T-helper 9 cell (primary cell): ENCODE data around the gene KCTD16.

ENCODE experiments used
- DNase-seq: peaks from one replicate; pipeline ENCODE4 v3.0.0-alpha.2; 2020

KCTD16 gene

DNA sequence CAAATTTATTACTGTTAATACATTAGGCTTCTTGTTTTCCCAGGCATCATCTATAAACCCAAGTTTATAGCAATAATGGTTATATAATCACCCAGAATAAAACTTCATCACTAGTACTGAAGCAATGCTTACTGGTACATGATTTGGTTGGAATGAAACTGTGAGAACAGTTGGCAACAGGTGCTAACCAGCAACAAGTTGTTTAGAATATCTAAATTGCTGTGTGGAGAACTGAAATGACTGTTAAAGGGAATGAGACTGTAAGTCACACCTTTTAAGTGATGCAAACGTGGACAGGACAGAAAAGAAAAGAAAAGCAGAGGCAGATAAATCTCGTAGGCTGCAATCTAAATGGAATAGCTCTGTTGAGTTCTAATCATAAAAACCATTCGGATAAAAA lies 2.7 kb upstream of the KCTD16 start:
- no peak for DNase-seq

DNA sequence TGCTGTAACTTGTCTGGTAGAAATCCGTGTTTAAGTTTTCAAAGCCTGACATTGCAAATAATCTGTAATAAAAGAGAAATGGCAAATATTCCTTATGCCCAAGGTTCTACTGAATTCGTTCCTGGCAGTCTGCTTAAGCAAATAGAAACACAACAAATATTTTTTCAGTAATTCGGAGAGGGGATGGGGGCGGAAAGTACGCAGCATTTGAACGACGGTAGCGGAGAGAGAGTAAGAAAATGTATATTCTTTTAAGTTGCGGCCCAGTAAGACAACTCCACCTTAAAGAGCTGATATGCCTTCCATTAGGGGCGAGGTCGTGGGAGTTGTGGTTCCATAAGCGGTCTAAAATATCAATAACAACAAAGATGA lies 783 bp upstream of the KCTD16 start:
- DNase-seq, result no peak

DNA sequence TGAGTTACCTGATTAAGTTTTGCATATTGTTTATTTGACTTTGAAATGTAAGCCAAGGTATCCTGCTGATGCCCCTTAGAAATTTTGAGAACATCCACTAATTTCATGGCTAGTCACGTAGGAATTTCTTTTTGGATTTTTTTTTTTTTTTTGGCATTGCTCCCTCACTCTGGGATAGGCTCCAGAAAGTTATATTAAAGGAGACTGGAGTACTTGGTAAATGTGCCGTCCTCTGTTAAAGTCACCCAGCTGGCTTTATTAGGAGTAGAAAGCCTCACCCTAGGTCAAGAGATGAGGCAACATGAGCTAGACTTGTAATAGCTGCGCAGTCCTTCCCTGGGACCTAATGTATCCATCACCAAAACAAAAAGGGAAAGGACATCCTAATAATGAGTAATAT lies 3.1 kb downstream of the KCTD16 start:
- DNase-seq, result no peak

DNA sequence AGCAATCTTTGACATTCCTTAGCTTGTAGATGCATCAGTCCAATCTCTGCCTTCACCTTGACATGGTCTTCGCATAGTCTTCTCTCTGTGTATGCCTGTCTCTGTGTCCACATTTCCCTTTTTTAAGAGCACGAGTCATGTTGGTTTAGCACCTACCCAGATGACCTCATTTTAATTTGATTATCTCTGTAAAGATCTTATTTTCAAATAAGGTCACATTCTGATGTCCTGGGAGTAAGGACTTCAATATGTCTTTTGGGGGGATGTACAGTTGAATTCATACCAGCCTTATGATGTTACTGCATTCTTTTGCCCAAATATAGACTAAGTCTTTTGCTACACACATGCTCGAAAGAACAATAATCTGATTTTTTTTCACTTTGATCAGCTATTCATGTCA lies 6.9 kb downstream of the KCTD16 start:
- no peak for DNase-seq

DNA sequence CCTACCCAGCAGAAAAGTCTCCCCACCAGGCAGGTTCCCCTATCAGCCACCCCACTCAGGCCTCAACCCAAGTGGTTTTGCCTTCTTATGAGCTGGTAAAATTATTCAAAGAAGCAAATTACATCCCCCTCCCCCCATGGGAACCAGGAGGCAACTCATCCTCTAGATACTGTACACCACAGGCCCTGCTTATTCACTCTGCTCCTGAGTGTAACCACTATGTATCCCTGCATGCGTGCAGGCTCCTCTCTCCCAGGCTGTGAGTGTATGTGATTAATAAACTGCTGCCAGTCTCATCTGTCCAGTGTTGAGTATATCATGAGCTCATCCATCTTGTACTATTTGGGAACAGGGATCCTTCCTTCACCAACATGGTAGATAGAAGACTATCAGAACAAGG lies 8.6 kb downstream of the KCTD16 start:
- no peak for DNase-seq

DNA sequence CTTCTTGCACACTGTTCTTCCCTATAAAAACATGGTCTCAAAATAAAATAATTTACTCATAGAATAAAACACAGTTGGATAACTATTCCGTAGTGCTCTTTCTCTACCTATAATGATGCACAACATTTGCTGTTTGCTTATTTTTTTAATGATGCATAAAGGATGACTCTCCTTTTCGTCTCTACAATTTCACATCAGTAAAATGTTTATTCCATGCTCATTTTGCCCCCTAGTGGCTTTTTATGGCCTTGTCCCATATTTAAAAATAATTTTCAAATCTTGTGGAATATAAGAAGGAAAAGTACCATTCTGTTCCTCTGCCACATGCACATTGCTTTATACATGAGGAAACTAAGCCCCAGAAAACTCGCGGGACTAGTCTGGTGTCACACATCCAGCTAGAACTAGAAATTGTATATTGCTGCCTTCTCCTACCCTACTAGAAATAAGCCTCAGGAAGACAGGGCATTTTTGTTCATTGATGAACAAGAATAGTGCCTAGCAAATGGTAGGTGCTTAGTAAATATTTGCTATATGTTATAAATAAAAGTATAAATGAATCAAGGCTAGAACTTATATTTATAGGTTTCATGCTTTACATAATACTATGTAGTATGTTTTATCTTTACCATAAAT lies 12.7 kb downstream of the KCTD16 start:
- DNase-seq, result no peak

DNA sequence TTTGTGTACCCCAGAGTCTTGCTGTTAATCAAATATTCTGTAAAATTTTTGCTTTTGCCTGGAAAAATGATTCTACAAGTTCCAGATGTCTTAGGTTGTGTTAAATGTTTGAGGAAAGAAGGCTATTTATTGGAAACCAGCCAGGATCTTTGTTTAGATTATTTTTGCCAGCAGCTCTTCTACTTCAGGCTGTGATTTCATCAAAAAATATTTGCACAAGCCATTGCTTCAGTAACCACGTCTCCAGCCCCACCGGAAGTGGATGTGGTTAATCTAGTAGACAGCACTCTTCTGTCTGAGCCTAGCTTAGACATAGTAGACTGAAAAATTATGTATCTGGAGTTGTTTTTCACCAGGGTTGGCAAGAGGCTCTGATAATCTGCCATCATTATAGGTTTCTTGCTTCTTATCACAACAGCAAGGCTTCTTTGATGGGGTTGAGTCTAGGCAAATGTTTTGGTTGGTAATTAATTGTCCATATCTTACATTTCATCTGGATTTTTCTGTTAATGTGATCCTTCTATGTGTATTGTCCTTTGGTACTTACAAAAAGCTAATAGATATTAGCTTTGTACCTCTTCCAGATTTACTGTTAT lies 17.1 kb downstream of the KCTD16 start:
- DNase-seq, result peak; percentile 73

DNA sequence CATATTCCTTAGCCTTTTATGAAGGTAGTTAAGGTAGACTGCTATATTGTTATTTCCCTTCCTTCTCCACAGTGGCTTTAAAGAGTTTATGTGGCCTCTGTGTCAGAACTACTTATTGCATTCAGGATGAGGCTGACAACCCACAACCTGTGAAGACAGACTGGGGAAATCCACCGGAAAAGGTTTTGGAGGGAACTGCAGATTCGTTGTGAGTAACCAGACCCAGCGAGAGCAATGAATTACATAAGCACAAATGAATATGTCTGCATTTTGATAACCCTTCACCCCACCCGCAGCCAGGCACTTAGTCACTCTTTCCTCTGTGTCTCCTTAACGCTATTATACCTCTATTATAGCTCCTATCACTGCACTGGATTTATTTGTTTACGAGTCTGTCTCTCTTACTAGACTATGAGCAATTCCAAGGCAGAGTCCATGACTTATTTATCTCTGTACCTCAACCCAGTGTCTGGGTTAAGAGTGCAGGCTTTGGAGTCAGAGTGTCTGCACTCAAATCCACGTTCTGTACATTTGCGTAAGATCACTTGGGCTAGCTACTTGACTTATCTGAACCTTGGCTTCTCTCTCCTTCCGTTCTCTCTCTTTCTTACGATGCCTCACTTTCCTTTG lies 19.2 kb downstream of the KCTD16 start:
- peak; percentile 66 for DNase-seq

DNA sequence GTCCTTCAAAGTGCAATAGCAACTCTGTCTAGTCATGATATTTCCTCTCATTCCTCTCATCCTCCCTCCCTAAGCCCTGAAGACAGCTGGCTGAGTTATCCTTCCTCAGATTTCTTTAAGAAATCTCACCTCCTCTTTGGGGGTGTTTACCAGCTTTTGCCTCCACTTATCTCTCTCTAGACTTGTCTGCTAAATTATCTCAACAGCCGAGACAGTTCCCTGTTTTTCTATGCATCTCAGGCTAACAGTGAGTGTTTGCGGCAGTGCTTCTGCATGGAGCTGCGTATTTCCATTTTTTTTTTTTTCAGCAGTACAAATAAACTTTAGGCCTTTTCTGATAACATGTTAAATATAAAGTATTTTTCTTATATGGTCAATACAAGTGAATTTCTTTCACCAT lies 20.9 kb downstream of the KCTD16 start:
- no peak for DNase-seq

DNA sequence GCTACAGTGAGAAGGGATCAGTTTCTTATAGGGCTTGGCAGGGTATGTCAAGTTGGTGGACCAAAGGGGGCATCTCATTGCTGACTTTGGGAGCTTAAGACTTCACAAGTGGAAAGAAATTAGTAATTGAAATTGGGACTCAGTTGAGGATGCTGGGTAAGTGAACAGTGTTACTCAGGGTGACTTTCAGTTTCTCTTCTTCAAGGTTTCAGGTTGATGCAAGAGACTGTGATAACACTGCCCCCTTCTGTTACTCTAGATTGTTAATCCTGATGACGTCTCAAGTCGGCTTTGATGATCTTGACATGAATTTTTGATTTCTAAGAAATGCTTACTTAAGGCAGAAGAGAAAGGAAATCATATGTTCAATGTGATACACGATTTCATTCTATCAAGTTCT lies 21.3 kb downstream of the KCTD16 start:
- no peak for DNase-seq

DNA sequence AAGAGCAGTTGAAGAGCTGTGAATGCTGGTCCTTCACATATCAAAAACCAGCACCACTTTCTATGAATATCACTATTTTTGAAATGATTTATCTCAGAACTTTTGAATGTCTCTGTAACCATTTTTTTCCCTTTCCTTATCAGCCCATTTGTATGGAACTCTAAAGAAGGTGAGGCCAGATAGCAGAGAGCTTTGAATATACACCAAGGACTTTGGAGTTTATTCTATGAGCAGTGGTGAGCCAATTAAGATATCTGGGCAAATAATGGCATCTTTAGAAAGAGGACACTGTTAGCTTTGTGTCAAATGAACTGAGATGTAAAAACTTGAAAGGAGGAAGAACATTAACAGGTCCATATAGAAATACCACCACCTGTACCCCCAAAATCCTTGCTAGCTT lies 22.0 kb downstream of the KCTD16 start:
- DNase-seq, result no peak

DNA sequence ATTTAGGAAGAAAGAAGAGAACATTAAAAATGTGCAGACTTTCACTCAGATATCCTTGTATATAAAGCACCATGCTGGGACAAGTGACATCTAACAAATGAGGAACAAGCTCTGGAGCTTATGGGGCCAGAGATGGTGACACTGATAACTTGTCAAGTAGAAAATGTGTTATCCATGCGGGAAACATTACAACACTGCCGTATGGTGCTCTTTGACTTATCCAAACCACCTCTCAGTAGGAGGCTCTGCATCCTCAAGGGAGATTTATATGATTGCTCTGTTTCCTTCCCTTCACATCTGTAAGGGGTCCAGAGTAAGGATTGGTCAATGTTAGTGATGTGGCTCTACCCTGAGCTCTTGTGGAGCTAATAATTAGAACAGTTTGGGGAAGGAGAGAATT lies 23.5 kb downstream of the KCTD16 start:
- no peak for DNase-seq

DNA sequence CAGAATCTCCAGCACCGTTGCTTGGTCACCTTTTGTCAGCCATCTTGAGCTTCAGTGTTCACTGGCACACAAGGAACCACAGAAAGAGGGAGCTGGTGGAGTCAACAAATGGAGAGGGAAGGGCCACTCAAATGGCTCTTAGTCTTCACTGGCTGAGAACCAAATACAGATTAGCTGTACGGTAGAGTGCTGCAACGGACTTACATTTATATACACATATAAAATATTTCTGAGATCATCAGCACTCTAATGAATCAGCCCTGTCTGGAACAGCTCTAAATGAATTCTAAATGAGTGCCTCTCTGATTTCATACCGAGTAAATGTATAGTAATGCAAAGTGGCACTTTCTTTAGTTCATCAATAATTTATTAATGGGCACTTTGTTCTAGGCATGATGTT lies 24.8 kb downstream of the KCTD16 start:
- no peak for DNase-seq

DNA sequence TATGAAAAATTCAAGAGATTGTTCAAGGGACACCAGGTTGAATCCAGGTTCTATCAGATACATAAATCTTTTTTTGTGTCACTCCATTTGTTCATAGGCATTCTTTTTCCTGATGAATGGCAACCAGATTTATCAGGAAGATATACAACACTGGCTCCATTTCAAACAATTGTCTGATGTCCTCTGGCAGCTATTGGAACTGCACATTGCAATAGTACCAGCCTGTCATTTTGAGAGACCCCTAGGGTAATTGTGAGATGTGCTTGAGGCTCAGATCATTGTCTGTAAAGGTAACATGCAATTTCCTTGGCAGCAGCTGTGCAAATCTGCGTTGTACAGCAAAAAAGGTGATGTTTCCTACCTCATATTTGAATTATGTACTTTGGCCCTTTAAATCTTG lies 25.9 kb downstream of the KCTD16 start:
- DNase-seq, result no peak

DNA sequence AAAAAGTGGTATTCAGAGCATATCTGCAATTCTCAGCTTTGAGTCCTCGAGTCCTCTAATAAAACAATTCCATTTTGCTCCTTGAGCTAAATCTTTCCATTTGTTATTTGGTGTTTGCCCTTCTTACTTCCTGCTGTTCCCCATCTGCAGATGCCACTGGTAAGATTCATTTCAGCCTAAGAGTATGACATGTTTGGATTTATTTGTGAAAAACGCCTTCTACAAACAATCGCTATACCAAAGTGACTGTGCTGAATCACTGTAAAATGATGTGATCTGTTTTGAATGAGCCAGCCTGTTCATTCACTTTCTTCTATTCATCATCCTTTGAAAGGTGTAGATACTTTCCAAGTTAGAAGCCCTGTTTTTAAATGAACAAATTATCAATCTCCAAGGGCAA lies 27.7 kb downstream of the KCTD16 start:
- DNase-seq, result no peak

DNA sequence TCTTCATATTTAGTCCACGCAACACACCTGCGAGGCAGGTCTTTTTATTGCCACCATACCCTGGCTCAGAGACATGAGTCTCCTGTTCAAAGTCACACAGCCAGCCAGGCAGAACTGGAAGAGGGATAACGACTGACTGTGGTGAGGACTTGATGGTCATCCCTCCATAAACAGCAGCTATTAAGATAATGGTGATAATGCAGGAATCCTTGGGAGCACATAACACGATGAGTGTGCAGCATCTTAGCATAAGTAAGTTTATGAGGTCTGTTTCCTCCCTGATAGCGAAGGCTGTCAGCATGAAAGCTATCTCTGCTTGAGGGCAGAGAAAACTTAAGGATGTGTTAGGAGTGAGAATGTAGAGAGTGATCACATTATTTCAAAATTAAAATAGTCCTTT lies 30.9 kb downstream of the KCTD16 start:
- no peak for DNase-seq

DNA sequence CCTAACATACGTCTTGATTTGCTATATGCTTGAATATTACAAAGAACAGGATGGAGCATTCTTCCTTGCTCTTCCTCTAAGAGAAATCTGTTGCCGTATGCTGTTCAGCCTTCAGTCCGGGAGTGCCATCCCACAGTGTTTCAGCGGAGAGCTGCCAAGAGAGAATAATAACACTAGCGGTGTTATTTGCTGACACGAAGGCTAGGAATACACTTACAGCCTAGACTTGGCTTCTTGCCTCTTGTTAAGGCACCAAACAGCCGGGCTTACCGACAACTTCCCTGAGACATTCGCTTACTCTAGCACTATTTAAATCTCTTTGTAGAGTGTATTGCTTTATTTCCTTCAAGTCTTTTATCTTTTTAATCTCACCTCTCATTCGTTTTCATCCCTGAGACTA lies 31.4 kb downstream of the KCTD16 start:
- DNase-seq, result no peak

DNA sequence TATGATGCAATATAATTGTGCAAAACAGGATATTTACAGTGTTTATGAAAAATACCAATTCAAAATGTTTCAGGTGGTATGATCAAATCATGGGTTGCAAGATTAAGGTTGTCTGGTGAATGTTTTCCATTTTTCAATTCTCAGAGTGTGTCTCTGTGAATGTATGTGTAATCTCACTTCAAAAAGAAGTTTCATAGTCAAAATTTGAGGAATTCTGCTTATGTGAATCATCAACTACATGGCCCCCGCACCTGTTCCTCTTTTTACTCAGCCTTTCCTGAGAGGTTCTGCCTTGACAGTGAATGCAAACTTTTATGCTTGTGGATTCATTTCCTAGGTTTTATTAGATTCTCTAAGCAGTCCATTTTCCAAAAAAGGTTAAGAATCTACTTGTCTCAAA lies 32.1 kb downstream of the KCTD16 start:
- no peak for DNase-seq

DNA sequence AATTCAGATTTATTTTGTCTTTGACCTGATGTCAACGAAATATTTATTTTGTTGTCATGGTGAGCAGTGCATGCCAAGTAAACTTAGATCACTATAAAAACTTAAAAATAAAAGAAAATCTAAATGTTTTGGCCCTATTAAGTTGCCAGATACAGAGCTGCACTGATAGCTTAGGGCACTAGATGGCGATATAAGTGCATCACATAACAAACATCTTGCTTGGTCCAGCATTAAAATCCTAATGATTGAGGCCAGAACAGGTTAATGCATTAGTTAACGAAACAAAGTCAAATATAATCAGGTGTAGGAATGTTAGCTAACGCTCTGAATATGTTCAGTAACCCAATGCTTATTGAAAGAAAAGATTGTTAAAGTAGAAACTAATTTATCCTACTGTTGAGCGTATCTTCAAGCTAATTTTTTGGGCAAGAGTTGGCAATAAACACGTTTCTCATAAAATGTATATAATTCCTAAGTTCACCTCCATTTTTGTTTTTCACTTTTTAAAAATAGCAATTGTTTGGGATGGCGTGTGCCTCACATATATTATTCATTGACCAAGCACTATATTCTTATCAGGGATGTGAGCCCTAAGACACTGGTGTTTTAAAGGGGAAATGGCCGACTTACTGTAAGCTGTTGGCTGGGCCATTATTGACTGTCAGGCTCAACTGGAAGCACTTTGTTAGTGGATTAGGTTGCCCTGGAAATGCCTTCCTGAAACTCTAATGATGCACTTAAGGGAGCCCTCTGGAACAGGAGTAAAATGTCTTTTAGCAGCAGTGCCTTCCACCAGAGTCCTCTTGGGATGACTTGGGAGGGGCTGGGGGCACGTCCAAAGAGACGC lies 33.3 kb downstream of the KCTD16 start:
- peak; percentile 9 for DNase-seq

DNA sequence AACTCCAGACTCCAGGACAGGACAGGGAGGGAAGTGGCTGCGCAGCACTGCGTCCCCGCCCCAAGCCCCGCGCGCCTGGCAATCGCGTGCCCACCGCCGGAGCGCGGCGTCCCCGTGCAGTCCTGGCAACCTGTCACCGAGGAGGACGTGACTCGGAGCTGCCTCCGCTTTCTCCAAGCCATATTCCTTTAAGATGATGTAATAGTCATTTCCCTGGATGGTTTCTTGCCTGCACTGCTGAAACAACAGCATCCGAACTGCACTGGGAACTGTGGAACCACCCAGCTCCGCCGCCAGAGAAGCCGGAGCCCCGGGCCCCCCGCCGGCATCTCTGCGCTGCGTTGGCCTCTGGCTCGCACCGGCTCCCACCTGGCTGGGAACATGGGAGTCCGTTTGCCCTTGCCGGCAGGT lies 34.5 kb downstream of the KCTD16 start:
- DNase-seq, result no peak

DNA sequence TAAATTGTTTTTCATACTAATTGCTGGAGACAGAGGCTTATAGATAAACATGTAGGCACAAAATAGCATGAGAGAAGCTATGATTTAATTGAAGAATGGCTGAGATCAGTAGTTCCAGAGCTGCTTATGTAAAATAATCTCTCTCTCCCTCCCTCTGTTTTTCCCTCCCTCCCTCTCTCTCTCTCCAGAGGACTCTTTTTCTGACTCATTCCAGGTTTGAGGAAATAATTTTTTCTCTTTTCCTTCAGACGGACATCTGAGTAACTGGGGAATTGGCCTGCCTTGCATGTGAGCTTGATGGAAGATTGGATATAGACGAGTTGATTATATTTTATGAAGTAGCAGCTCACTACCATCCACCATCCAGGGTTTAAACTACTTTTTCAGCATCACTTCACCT lies 35.5 kb downstream of the KCTD16 start:
- DNase-seq, result no peak

DNA sequence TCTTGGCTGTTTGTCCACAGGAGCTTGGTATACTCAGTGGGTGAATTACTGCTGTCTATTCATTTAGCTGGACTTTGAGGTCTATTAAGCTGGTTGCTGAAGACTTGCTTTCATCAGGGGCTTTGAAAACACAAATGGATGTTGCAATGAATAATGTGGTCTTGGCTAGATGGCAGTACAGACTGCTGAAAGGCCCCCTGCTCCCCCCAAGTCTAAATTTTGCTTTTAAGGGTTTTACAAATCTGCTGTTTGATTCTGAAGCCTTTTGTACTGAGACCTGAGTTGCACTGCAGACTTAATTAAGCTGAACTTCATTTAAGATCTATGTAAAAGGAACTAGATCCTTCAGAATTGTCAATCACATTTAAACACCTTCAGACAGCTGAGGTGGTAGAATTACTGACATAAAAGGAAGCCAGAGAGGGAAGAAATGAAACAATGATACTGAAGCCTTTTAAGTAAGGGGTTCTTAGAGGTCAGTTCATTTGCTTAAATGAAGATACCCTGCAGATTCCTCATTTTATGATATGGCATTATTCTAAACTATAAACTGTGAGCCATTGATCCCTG lies 37.3 kb downstream of the KCTD16 start:
- no peak for DNase-seq

DNA sequence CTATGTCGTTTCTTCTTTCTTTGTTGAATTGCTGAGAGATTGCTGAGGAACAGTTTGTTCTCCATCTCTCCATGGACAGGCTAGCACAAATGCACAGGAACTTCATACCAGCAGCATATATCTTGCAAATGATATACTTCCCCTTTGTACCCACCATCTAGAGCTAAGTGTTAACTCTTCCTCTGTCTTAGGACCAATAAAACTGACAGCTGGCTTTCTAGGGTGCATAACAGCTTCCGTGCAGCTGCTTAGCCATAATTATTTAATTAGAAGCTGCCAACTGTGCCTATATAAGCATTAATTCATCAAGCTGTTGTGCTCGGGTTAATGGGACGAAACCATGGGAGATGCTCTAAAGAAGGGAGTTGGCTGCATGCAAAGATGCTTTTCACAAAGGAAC lies 38.7 kb downstream of the KCTD16 start:
- DNase-seq, result no peak

DNA sequence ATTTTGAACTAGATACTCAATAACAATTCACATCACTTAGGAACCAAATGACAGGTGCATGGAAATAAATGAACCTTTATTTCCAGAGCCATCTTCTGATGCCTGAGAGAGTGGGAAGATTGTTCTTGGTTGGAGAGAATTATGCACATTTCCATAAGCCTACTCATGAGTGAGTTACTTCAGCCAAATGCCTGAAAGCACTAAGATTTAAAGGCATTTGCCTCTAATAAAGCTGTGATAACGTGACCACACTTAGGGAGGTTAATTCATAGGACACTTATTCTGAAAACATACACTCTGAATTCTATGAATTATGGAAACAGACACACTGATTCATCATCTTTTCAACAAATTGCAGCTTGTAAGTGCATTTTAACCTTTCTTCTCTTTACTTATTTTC lies 40.0 kb downstream of the KCTD16 start:
- DNase-seq, result no peak
